ENCODE data around the gene PRDM15. TPM values are rescaled to one million over a fixed set of nuclear protein-coding genes. Genes with fewer than 3 reads are reported as not detected.

The PRDM15 gene
- total RNA-seq, 1 experiment from 2014 or later, result 11.2 TPM

GRCh38 chr21:41876928-41877652, 2.1 kb downstream of the PRDM15 start:
- DNase-seq (ENCODE audit: low read depth, low spot score), result no peak
- peak overlapping the region; percentile 84; the same call in 1 of the 2 replicates for H3K27ac ChIP-seq (ENCODE audit: low read length)
- no peak for ATAC-seq
- in situ Hi-C loops (cut with HindIII; ENCODE audit: low pct_unique_long_range_greater_than_20kb, low sequenced_read_pairs) (no loop called here), intact Hi-C loops (cut with micrococcal nuclease; ENCODE audit: unreplicated experiment) (no loop called here)
- H3K27me3 ChIP-seq (ENCODE audit: control insufficient read depth, insufficient read depth, low read length), result no peaks in the 10 kb centered on the region
- BruUV-seq (replicated peaks), result TSS peak; percentile 76
- TF ChIP-seq TCF7L2 (IDR thresholded peaks at IDR 0.05; ENCODE audit: low read depth, low read length), result no peak
- peaks cover 10% of the 10 kb centered on the region for H3K4me1 ChIP-seq (ENCODE audit: control insufficient read depth, insufficient read depth, low read length)
- no peak overlapping the region; a peak in 1 of 4 replicates for H3K4me3 ChIP-seq (ENCODE audit: low read depth in 2 of 2, low read length in 2 of 2)
- CTCF ChIA-PET, result no interaction called here
- H3K36me3 ChIP-seq (ENCODE audit: control insufficient read depth, insufficient read depth, low read length), result no peaks in the 10 kb centered on the region; the same call in 1 of the 2 replicates
- POLR2A ChIA-PET, result no interaction called here
- H3K9me3 ChIP-seq (ENCODE audit: control insufficient read depth, insufficient read depth, low read depth, low read length), result no peaks in the 10 kb centered on the region

GRCh38 chr21:41876396-41876795, 2.7 kb downstream of the PRDM15 start:
- ChIA-PET CTCF (no interaction called here), POLR2A (no interaction called here)
- H3K4me3 ChIP-seq (ENCODE audit: low read depth in 2 of 2, low read length in 2 of 2), result no peak overlapping the region
- in situ Hi-C loops (cut with HindIII; ENCODE audit: low pct_unique_long_range_greater_than_20kb, low sequenced_read_pairs) (no loop called here), intact Hi-C loops (cut with micrococcal nuclease; ENCODE audit: unreplicated experiment) (no loop called here)
- H3K27ac ChIP-seq (ENCODE audit: low read length), result no peak overlapping the region
- no peak for TF ChIP-seq SIN3A (IDR thresholded peaks at IDR 0.05; ENCODE audit: borderline replicate concordance, insufficient read depth, low read depth, low read length)
- no peak for TF ChIP-seq POLR2AphosphoS5 (IDR thresholded peaks at IDR 0.05; ENCODE audit: low read depth, low read length)
- no peak for TF ChIP-seq TCF7L2 (IDR thresholded peaks at IDR 0.05; ENCODE audit: low read depth, low read length)
- TF ChIP-seq REST (IDR thresholded peaks at IDR 0.05; ENCODE audit: insufficient read depth in 1 of 2, low read depth in 2 of 2, low read length in 1 of 2), result no peak
- no peak for TF ChIP-seq CTCF (IDR thresholded peaks at IDR 0.05)
- DNase-seq (ENCODE audit: low read depth, low spot score) (no peak), ATAC-seq (no peak)
- H3K27me3 ChIP-seq (ENCODE audit: control insufficient read depth, insufficient read depth, low read length), result no peaks in the 10 kb centered on the region
- no peaks in the 10 kb centered on the region; the same call in 1 of the 2 replicates for H3K36me3 ChIP-seq (ENCODE audit: control insufficient read depth, insufficient read depth, low read length)
- BruUV-seq (replicated peaks), result no TSS peak
- peaks cover 10% of the 10 kb centered on the region for H3K4me1 ChIP-seq (ENCODE audit: control insufficient read depth, insufficient read depth, low read length)
- no peaks in the 10 kb centered on the region for H3K9me3 ChIP-seq (ENCODE audit: control insufficient read depth, insufficient read depth, low read depth, low read length)

- POLR2A ChIA-PET, result no interaction called here
- Histone ChIP-seq H3K27ac (ENCODE audit: low read length) (no peak overlapping the region), H3K4me1 (ENCODE audit: control insufficient read depth, insufficient read depth, low read length) (peaks cover 10% of the 10 kb centered on the region), H3K36me3 (ENCODE audit: control insufficient read depth, insufficient read depth, low read length) (no peaks in the 10 kb centered on the region; the same call in 1 of the 2 replicates), H3K27me3 (ENCODE audit: control insufficient read depth, insufficient read depth, low read length) (no peaks in the 10 kb centered on the region), H3K4me3 (ENCODE audit: low read depth in 2 of 2, low read length in 2 of 2) (no peak overlapping the region), H3K9me3 (ENCODE audit: control insufficient read depth, insufficient read depth, low read depth, low read length) (no peaks in the 10 kb centered on the region)
- intact Hi-C loops (cut with micrococcal nuclease; ENCODE audit: unreplicated experiment) (no loop called here), in situ Hi-C loops (cut with HindIII; ENCODE audit: low pct_unique_long_range_greater_than_20kb, low sequenced_read_pairs) (no loop called here)
- no peak for ATAC-seq
- no peak for DNase-seq (ENCODE audit: low read depth, low spot score)
- CTCF ChIA-PET, result interaction anchor here (0.6 kb wide), 1 partner anchor 88 kb away, joined by 3 read pairs; no protein-coding TSS in a partner anchor
- TF ChIP-seq CTCF (IDR thresholded peaks at IDR 0.05) (no peak), SIN3A (IDR thresholded peaks at IDR 0.05; ENCODE audit: borderline replicate concordance, insufficient read depth, low read depth, low read length) (no peak)
- no TSS peak for BruUV-seq (replicated peaks)
Observed at GRCh38 chr21:41875086-41875485, 4.1 kb downstream of the PRDM15 start.
